ENCODE measurements around the gene PDXK. TPM values are rescaled to one million over a fixed set of nuclear protein-coding genes. Genes with fewer than 3 reads are reported as not detected.
A peak's percentile ranks its signal among the peaks of the same experiment; 100 is the strongest.
"Not testable (repeated sequence)": the region's sequence is repeated elsewhere in the genome, so short reads cannot be mapped to it uniquely, and the experiment has no call there.

The PDXK gene
- total and polyA plus RNA-seq, 4 experiments from 2014 or later = 37.5 to 94.3 (median 77.4) TPM

GRCh38 chr21:43712268-43712942, 6.5 kb upstream of the PDXK start:
- H3K27ac Mint-ChIP-seq = peak overlapping the region in 1 of 7 donors; percentile 22
- H3K36me3 ChIP-seq (ENCODE audit: insufficient read depth, low read length) = no peaks in the 10 kb centered on the region
- H3K27me3 ChIP-seq (ENCODE audit: insufficient read depth, low read length) = no peaks in the 10 kb centered on the region
- peaks cover 0 to 1% of the 10 kb centered on the region in 2 donors for H3K27me3 Mint-ChIP-seq
- CTCF ChIA-PET (ENCODE audit: partially characterized antibody) = no interaction called here
- H3K4me3 Mint-ChIP-seq = peak overlapping the region in 1 of 8 donors; percentile 24
- POLR2A ChIA-PET (ENCODE audit: partially characterized antibody) = no interaction called here
- DNase-seq = no peak
- H3K36me3 Mint-ChIP-seq = no peaks in the 10 kb centered on the region
- H3K4me1 ChIP-seq (ENCODE audit: insufficient read depth, low read length) = no peaks in the 10 kb centered on the region
- H3K4me1 Mint-ChIP-seq = peaks cover 0 to 3% (median 0%) of the 10 kb centered on the region in 4 donors
- H3K9me3 ChIP-seq (ENCODE audit: control insufficient read depth in 1 of 2, low read length in 2 of 2) = no peaks in the 10 kb centered on the region
- H3K9me3 Mint-ChIP-seq = peaks cover 0 to 3% (median 0%) of the 10 kb centered on the region in 8 donors
- no peak overlapping the region for H3K27ac ChIP-seq (ENCODE audit: low read depth, low read length)
- intact Hi-C loops (cut with micrococcal nuclease) = no loop called here
- no peak overlapping the region for H3K4me3 ChIP-seq (ENCODE audit: low read length in 2 of 2)

GRCh38 chr21:43713123-43713522, 5.8 kb upstream of the PDXK start:
- H3K4me3 Mint-ChIP-seq; CTCF ChIA-PET (ENCODE audit: partially characterized antibody); H3K27me3 ChIP-seq (ENCODE audit: insufficient read depth, low read length); DNase-seq; H3K36me3 ChIP-seq (ENCODE audit: insufficient read depth, low read length); H3K4me1 Mint-ChIP-seq; H3K36me3 Mint-ChIP-seq; POLR2A ChIA-PET (ENCODE audit: partially characterized antibody); H3K27me3 Mint-ChIP-seq; H3K27ac Mint-ChIP-seq; H3K4me1 ChIP-seq (ENCODE audit: insufficient read depth, low read length); H3K9me3 ChIP-seq (ENCODE audit: control insufficient read depth in 1 of 2, low read length in 2 of 2); H3K4me3 ChIP-seq (ENCODE audit: low read length in 2 of 2); H3K9me3 Mint-ChIP-seq; H3K27ac ChIP-seq (ENCODE audit: low read depth, low read length); intact Hi-C loops (cut with micrococcal nuclease): not testable (repeated sequence)

- Histone ChIP-seq H3K4me1 (ENCODE audit: insufficient read depth, low read length) (peaks cover 19% of the 10 kb centered on the region), H3K27me3 (ENCODE audit: insufficient read depth, low read length) (no peaks in the 10 kb centered on the region), H3K9me3 (ENCODE audit: control insufficient read depth in 1 of 2, low read length in 2 of 2) (no peaks in the 10 kb centered on the region), H3K27ac (ENCODE audit: low read depth, low read length) (no peak overlapping the region), H3K4me3 (ENCODE audit: low read length in 2 of 2) (no peak overlapping the region), H3K36me3 (ENCODE audit: insufficient read depth, low read length) (no peaks in the 10 kb centered on the region)
- H3K4me3 Mint-ChIP-seq = peak overlapping the region in 4 of 8 donors; percentile 20 to 67 (median 32)
- H3K27me3 Mint-ChIP-seq = no peaks in the 10 kb centered on the region
- H3K36me3 Mint-ChIP-seq = peaks cover 0 to 2% of the 10 kb centered on the region in 2 donors
- H3K4me1 Mint-ChIP-seq = peaks cover 7 to 28% (median 16%) of the 10 kb centered on the region in 4 donors
- CTCF ChIA-PET (ENCODE audit: partially characterized antibody) = no interaction called here
- DNase-seq = no peak
- no peaks in the 10 kb centered on the region for H3K9me3 Mint-ChIP-seq
- POLR2A ChIA-PET (ENCODE audit: partially characterized antibody) = interaction anchor here (1.0 kb wide), 1 partner anchor 9 kb away, joined by 3 read pairs; no protein-coding TSS in a partner anchor
- H3K27ac Mint-ChIP-seq = peak overlapping the region in 3 of 7 donors; percentile 8 to 91 (median 52)
- intact Hi-C loops (cut with micrococcal nuclease) = loop anchor here (5.0 kb wide), 1 partner anchor 61 kb away; the partner anchor contains the start of gene CSTB
Observed at GRCh38 chr21:43716376-43717165, 2.4 kb upstream of the PDXK start.

- Histone ChIP-seq H3K27me3 (ENCODE audit: insufficient read depth, low read length) (no peaks in the 10 kb centered on the region), H3K36me3 (ENCODE audit: insufficient read depth, low read length) (no peaks in the 10 kb centered on the region), H3K27ac (ENCODE audit: low read depth, low read length) (no peak overlapping the region), H3K9me3 (ENCODE audit: control insufficient read depth in 1 of 2, low read length in 2 of 2) (no peaks in the 10 kb centered on the region), H3K4me3 (ENCODE audit: low read length in 2 of 2) (no peak overlapping the region), H3K4me1 (ENCODE audit: insufficient read depth, low read length) (peaks cover 26% of the 10 kb centered on the region)
- intact Hi-C loops (cut with micrococcal nuclease) = loop anchor here (5.0 kb wide), 1 partner anchor 60 kb away; the partner anchor contains the start of gene CSTB
- H3K27me3 Mint-ChIP-seq = no peaks in the 10 kb centered on the region
- H3K4me3 Mint-ChIP-seq = peak overlapping the region; percentile 60 to 83 (median 78)
- H3K4me1 Mint-ChIP-seq = peaks cover 7 to 34% (median 21%) of the 10 kb centered on the region in 4 donors
- peaks cover 0 to 2% of the 10 kb centered on the region in 2 donors for H3K36me3 Mint-ChIP-seq
- peak overlapping the region; percentile 23 to 91 (median 70) for H3K27ac Mint-ChIP-seq
- DNase-seq = no peak
- ChIA-PET POLR2A (ENCODE audit: partially characterized antibody) (interaction anchor here (1.0 to 4.1 kb wide), 2 partner anchors 9 to 11 kb away, joined by 3 to 42 read pairs; no protein-coding TSS in a partner anchor), CTCF (ENCODE audit: partially characterized antibody) (no interaction called here)
- H3K9me3 Mint-ChIP-seq = no peaks in the 10 kb centered on the region
Observed at GRCh38 chr21:43717166-43717853, 1.6 kb upstream of the PDXK start.

GRCh38 chr21:43717967-43718871, 710 bp upstream of the PDXK start:
- H3K4me1 Mint-ChIP-seq = peaks cover 10 to 35% (median 24%) of the 10 kb centered on the region in 4 donors
- no peaks in the 10 kb centered on the region for H3K27me3 Mint-ChIP-seq
- intact Hi-C loops (cut with micrococcal nuclease) = loop anchor here (1.0 to 5.0 kb wide), 2 partner anchors 59 kb away; partner anchors contain the start of genes CSTB, HSF2BP and RRP1B
- H3K27ac Mint-ChIP-seq = peak overlapping the region; percentile 47 to 91 (median 87)
- POLR2A ChIA-PET (ENCODE audit: partially characterized antibody) = interaction anchor here (4.1 kb wide), 1 partner anchor 10 kb away, joined by 42 read pairs; no protein-coding TSS in a partner anchor
- no peaks in the 10 kb centered on the region for H3K27me3 ChIP-seq (ENCODE audit: insufficient read depth, low read length)
- peaks cover 28% of the 10 kb centered on the region for H3K4me1 ChIP-seq (ENCODE audit: insufficient read depth, low read length)
- peak overlapping the region; percentile 78 to 90 (median 84) for H3K4me3 Mint-ChIP-seq
- no peak for DNase-seq
- H3K4me3 ChIP-seq (ENCODE audit: low read length in 2 of 2) = peak overlapping the region; percentile 17 to 62
- no peaks in the 10 kb centered on the region for H3K36me3 ChIP-seq (ENCODE audit: insufficient read depth, low read length)
- peak overlapping the region; percentile 75 for H3K27ac ChIP-seq (ENCODE audit: low read depth, low read length)
- H3K9me3 ChIP-seq (ENCODE audit: control insufficient read depth in 1 of 2, low read length in 2 of 2) = no peaks in the 10 kb centered on the region
- CTCF ChIA-PET (ENCODE audit: partially characterized antibody) = no interaction called here
- H3K36me3 Mint-ChIP-seq = peaks cover 0 to 2% of the 10 kb centered on the region in 2 donors
- H3K9me3 Mint-ChIP-seq = no peaks in the 10 kb centered on the region

- DNase-seq = no peak
- Histone ChIP-seq H3K36me3 (ENCODE audit: insufficient read depth, low read length) (no peaks in the 10 kb centered on the region), H3K9me3 (ENCODE audit: control insufficient read depth in 1 of 2, low read length in 2 of 2) (no peaks in the 10 kb centered on the region), H3K4me3 (ENCODE audit: low read length in 2 of 2) (peak overlapping the region; percentile 62 to 86), H3K27ac (ENCODE audit: low read depth, low read length) (peak overlapping the region; percentile 75), H3K4me1 (ENCODE audit: insufficient read depth, low read length) (peaks cover 28% of the 10 kb centered on the region), H3K27me3 (ENCODE audit: insufficient read depth, low read length) (no peaks in the 10 kb centered on the region)
- POLR2A ChIA-PET (ENCODE audit: partially characterized antibody) = interaction anchor here (0.9 to 4.1 kb wide), 7 partner anchors 9 to 746 kb away, joined by 3 to 42 read pairs (median 4); partner anchors contain the start of genes HSF2BP, PKNOX1, RRP1 and RRP1B
- peaks cover 10 to 35% (median 24%) of the 10 kb centered on the region in 4 donors for H3K4me1 Mint-ChIP-seq
- peak overlapping the region; percentile 82 to 89 (median 85) for H3K4me3 Mint-ChIP-seq
- CTCF ChIA-PET (ENCODE audit: partially characterized antibody) = interaction anchor here (1.0 kb wide), 1 partner anchor 69 kb away, joined by 3 read pairs; the partner anchor contains the start of gene RRP1
- peak overlapping the region; percentile 46 to 86 (median 79) for H3K27ac Mint-ChIP-seq
- H3K27me3 Mint-ChIP-seq = no peaks in the 10 kb centered on the region
- H3K9me3 Mint-ChIP-seq = no peaks in the 10 kb centered on the region
- intact Hi-C loops (cut with micrococcal nuclease) = loop anchor here (1.0 to 5.0 kb wide), 2 partner anchors 8 to 57 kb away; partner anchors contain the start of gene CSTB
- peaks cover 0 to 5% of the 10 kb centered on the region in 2 donors for H3K36me3 Mint-ChIP-seq
Observed at GRCh38 chr21:43719748-43720538, 1.0 kb downstream of the PDXK start.

Data from CD4-positive, alpha-beta memory T cell (primary cell).